ENCODE results near the gene KCNMA1. TPM values are rescaled to one million over a fixed set of nuclear protein-coding genes. Genes with fewer than 3 reads are reported as not detected.

Gene KCNMA1
- total RNA-seq, 1 experiment from 2014 or later: 23.3 TPM

GRCh38 chr10:77490534-77491314 lies 146.9 kb downstream of the KCNMA1 start:
- peak; percentile 47 for DNase-seq (ENCODE audit: low read depth)

- DNase-seq (ENCODE audit: low read depth): no peak
Measured at GRCh38 chr10:77486517-77486916, 151.1 kb downstream of the KCNMA1 start.

GRCh38 chr10:77485847-77486246 lies 151.8 kb downstream of the KCNMA1 start:
- no peak for DNase-seq (ENCODE audit: low read depth)

GRCh38 chr10:77482072-77482471 lies 155.5 kb downstream of the KCNMA1 start:
- no peak for DNase-seq (ENCODE audit: low read depth)

GRCh38 chr10:77479586-77479985 lies 158.0 kb downstream of the KCNMA1 start:
- DNase-seq (ENCODE audit: low read depth): peak; percentile 32

GRCh38 chr10:77478962-77479359 lies 158.6 kb downstream of the KCNMA1 start:
- DNase-seq (ENCODE audit: low read depth): no peak

GRCh38 chr10:77478247-77478961 lies 159.2 kb downstream of the KCNMA1 start:
- DNase-seq (ENCODE audit: low read depth): peak; percentile 92

- DNase-seq (ENCODE audit: low read depth): no peak
Measured at GRCh38 chr10:77475522-77475921, 162.1 kb downstream of the KCNMA1 start.

- DNase-seq (ENCODE audit: low read depth): no peak
Measured at GRCh38 chr10:77474939-77475338, 162.7 kb downstream of the KCNMA1 start.

GRCh38 chr10:77474386-77474785 lies 163.2 kb downstream of the KCNMA1 start:
- no peak for DNase-seq (ENCODE audit: low read depth)

- no peak for DNase-seq (ENCODE audit: low read depth)
Measured at GRCh38 chr10:77472146-77472545, 165.5 kb downstream of the KCNMA1 start.

- no peak for DNase-seq (ENCODE audit: low read depth)
Measured at GRCh38 chr10:77471069-77471536, 166.5 kb downstream of the KCNMA1 start.

- no peak for DNase-seq (ENCODE audit: low read depth)
Measured at GRCh38 chr10:77467422-77467963, 170.1 kb downstream of the KCNMA1 start.

GRCh38 chr10:77463967-77464745 lies 173.5 kb downstream of the KCNMA1 start:
- peak; percentile 38 for DNase-seq (ENCODE audit: low read depth)

- no peak for DNase-seq (ENCODE audit: low read depth)
Measured at GRCh38 chr10:77463499-77463898, 174.1 kb downstream of the KCNMA1 start.

GRCh38 chr10:77461636-77462296 lies 175.8 kb downstream of the KCNMA1 start:
- DNase-seq (ENCODE audit: low read depth): no peak

- DNase-seq (ENCODE audit: low read depth): no peak
Measured at GRCh38 chr10:77459905-77460304, 177.7 kb downstream of the KCNMA1 start.

GRCh38 chr10:77458986-77459590 lies 178.5 kb downstream of the KCNMA1 start:
- DNase-seq (ENCODE audit: low read depth): peak; percentile 14

- DNase-seq (ENCODE audit: low read depth): no peak
Measured at GRCh38 chr10:77457721-77458120, 179.9 kb downstream of the KCNMA1 start.

- no peak for DNase-seq (ENCODE audit: low read depth)
Measured at GRCh38 chr10:77457266-77457665, 180.3 kb downstream of the KCNMA1 start.

- peak; percentile 17 for DNase-seq (ENCODE audit: low read depth)
Measured at GRCh38 chr10:77456414-77456813, 181.2 kb downstream of the KCNMA1 start.
